OCI-LY7 (cell line): ENCODE results near the gene TRIP12. TPM values are rescaled to one million over a fixed set of nuclear protein-coding genes. Genes with fewer than 3 reads are reported as not detected.

Experiments used
- BruUV-seq: library from RNA; stranded (reverse); fragments of 400-500 nt; replicated peaks from 2 replicates; lab custom pipeline; 2021; lab: Mats Ljungman, UMichigan
- CTCF ChIA-PET: fragments of 300-600 bp; sonication (Branson Sonifier 250); formaldehyde crosslinking; loops from one replicate; lab custom pipeline; 2022; ENCODE audit warnings: antibody characterized with exemption; ENCODE audit not compliant: unreplicated experiment; lab: Charles Lee
- POLR2A ChIA-PET: fragments of 300-600 bp; sonication (Branson Sonifier 250); formaldehyde crosslinking; loops from one replicate; lab custom pipeline; 2022; ENCODE audit warnings: antibody characterized with exemption; lab: Charles Lee
- DNase-seq: peaks from one replicate; pipeline ENCODE4 v3.0.0-alpha.2; 2015; ENCODE audit warnings: low spot score
- H2AFZ ChIP-seq: fragments of 200-600 bp; sonication (generic), shearing (Covaris generic); 2 replicates; pipeline ENCODE4 v1.6.1; 2014; ENCODE audit warnings: mild to moderate bottlenecking, antibody characterized with exemption, low read length, moderate library complexity
- H3K27ac ChIP-seq: fragments of 200-600 bp; sonication (generic); 2 replicates; pipeline ENCODE4 v1.5.1; 2014; ENCODE audit warnings: mixed run types, low read depth, mild to moderate bottlenecking, moderate library complexity, low read length, inconsistent platforms; ENCODE audit not compliant: poor library complexity, severe bottlenecking
- H3K36me3 ChIP-seq: fragments of 200-600 bp; sonication (generic); 2 replicates; pipeline ENCODE4 v1.6.1; 2014; ENCODE audit warnings: mild to moderate bottlenecking, antibody characterized with exemption, low read length, moderate library complexity, mixed read lengths; ENCODE audit not compliant: insufficient read depth
- H3K4me1 ChIP-seq: fragments of 200-600 bp; sonication (generic); 2 replicates; pipeline ENCODE4 v1.5.1; 2014; ENCODE audit warnings: mild to moderate bottlenecking, low read length; ENCODE audit not compliant: insufficient read depth, poor library complexity, severe bottlenecking
- H3K4me2 ChIP-seq: fragments of 200-600 bp; sonication (generic); 2 replicates; pipeline ENCODE4 v1.6.1; 2014; ENCODE audit warnings: mild to moderate bottlenecking, low read length
- H3K4me3 ChIP-seq: fragments of 200-600 bp; sonication (generic); 2 replicates; pipeline ENCODE4 v1.5.1; 2014; ENCODE audit warnings: mild to moderate bottlenecking, low read depth, low read length; ENCODE audit not compliant: poor library complexity, severe bottlenecking
- H3K79me2 ChIP-seq: fragments of 200-600 bp; sonication (generic); 2 replicates; pipeline ENCODE4 v1.6.1; 2016; ENCODE audit warnings: low read depth, mild to moderate bottlenecking, low read length, moderate library complexity, mixed read lengths; ENCODE audit not compliant: insufficient read depth
- H3K9me2 ChIP-seq: fragments of 200-600 bp; sonication (generic); 2 replicates; pipeline ENCODE4 v1.6.1; 2016; ENCODE audit warnings: mild to moderate bottlenecking, low read length, mixed read lengths; ENCODE audit not compliant: insufficient read depth
- H3K9me3 ChIP-seq: fragments of 200-600 bp; sonication (generic); 2 replicates; pipeline ENCODE4 v1.6.1; 2014; ENCODE audit warnings: mild to moderate bottlenecking, mixed run types, low read length, mixed read lengths
- H4K20me1 ChIP-seq: fragments of 200-600 bp; sonication (generic); 2 replicates; pipeline ENCODE4 v1.6.1; 2014; ENCODE audit warnings: mild to moderate bottlenecking, antibody characterized with exemption, low read length, moderate library complexity, mixed read lengths; ENCODE audit not compliant: insufficient read depth
- EZH2phosphoT487 ChIP-seq: fragments of 200-600 bp; sonication (generic); IDR thresholded peaks from 2 replicates; pipeline ENCODE4 v1.6.1; 2018; ENCODE audit warnings: low read depth, borderline replicate concordance, mild to moderate bottlenecking, mixed run types, antibody characterized with exemption, low read length, moderate library complexity, mixed read lengths
- intact Hi-C: fragments of 100-400 bp; cut with micrococcal nuclease; formaldehyde crosslinking; loops from one replicate; pipeline ENCODE4 v1.10.0; 2022; ENCODE audit not compliant: unreplicated experiment
- total RNA-seq, 2 experiments: library from RNA; depleted of rRNA in 1 of 2; stranded (reverse); fragments of >200 nt in 1 of 2; shearing (Covaris generic) in 1 of 2; gene quantifications; 2 replicates each; pipeline ENCODE4 v1.2.3, GENCODE V29; 2014 to 2022
- TF ChIP-seq, protein P1 (sequence below): fragments of 200-600 bp; sonication (generic); conservative IDR thresholded peaks from 2 replicates; pipeline ENCODE4 v1.5.1; 2014; ENCODE audit warnings: mild to moderate bottlenecking, antibody characterized with exemption, low read length, moderate library complexity, mixed read lengths

TRIP12 gene
- total RNA-seq, 2 experiments from 2014 or later, result 80.0 to 185 TPM

DNA sequence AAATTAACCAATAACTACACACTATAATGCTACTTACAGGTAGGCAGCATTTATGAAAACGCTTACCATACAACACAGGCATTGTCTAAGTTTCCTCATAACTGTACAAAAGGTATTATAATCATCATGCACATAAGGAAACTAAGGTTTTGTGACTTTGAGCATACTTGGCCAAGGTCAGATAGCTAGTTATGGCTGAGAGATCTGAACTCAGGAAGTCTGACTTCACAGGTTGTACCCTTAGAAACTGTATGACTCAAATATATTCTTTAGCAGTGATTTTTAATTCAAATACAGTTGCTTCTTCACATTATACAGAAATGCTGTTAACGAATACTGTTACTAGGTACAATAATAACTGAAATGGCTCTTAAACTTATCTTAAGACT, 89.3 kb downstream of the TRIP12 start:
- Histone ChIP-seq H3K9me2 (no peaks in the 10 kb centered on the region), H3K79me2 (no peaks in the 10 kb centered on the region), H3K27ac (no peak overlapping the region), H2AFZ (no peak overlapping the region), H3K4me1 (no peaks in the 10 kb centered on the region), H3K36me3 (peaks cover 56% of the 10 kb centered on the region), H3K4me2 (no peak overlapping the region), H3K9me3 (no peaks in the 10 kb centered on the region), H3K4me3 (no peak overlapping the region), H4K20me1 (no peaks in the 10 kb centered on the region)
- ChIA-PET CTCF (no interaction called here), POLR2A (interaction anchor here (0.6 to 0.9 kb wide), 5 partner anchors 12 to 353 kb away, joined by 3 to 6 read pairs (median 3); no protein-coding TSS in a partner anchor)
- no TSS peak for BruUV-seq
- no peak for TF ChIP-seq EZH2phosphoT487
- TF ChIP-seq, protein P1, sequence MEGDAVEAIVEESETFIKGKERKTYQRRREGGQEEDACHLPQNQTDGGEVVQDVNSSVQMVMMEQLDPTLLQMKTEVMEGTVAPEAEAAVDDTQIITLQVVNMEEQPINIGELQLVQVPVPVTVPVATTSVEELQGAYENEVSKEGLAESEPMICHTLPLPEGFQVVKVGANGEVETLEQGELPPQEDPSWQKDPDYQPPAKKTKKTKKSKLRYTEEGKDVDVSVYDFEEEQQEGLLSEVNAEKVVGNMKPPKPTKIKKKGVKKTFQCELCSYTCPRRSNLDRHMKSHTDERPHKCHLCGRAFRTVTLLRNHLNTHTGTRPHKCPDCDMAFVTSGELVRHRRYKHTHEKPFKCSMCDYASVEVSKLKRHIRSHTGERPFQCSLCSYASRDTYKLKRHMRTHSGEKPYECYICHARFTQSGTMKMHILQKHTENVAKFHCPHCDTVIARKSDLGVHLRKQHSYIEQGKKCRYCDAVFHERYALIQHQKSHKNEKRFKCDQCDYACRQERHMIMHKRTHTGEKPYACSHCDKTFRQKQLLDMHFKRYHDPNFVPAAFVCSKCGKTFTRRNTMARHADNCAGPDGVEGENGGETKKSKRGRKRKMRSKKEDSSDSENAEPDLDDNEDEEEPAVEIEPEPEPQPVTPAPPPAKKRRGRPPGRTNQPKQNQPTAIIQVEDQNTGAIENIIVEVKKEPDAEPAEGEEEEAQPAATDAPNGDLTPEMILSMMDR, result no peak
- intact Hi-C loops, result no loop called here
- no peak for DNase-seq

DNA sequence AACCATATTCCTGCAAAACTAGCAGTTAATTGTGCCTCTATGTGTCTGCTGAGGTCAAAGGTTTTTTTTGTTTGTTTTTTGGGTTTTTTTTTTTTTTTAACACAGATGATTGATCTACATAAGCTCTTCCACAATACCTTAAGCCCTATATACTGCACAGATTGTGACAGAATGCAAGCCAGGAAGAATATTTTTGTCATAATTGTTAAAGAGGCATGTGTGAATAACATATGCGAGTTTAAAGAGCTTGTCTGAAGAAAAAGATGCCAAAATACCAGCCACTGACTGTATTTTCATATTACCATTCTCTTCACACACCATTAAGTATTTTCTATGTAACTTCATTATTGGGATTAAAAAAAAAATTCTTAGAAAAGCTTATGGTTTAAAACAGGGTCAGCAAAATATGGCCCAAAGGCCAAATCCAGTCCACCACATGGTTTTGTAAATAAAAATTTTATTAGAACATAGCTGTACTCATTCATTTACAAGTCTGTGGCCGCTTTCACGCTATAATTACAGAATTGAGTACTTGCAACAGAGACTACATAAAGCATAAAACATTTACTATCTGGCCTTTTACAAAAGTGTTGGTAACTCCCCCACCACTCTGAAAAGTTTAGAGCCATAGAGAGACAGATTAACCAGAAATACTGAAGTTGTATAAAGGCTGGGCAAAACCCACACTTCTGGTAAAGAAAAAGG, 89.9 kb downstream of the TRIP12 start:
- TF ChIP-seq, protein P1, result no peak
- no peak for TF ChIP-seq EZH2phosphoT487
- no TSS peak for BruUV-seq
- H3K4me1 ChIP-seq, result no peaks in the 10 kb centered on the region
- no peaks in the 10 kb centered on the region for H3K79me2 ChIP-seq
- no peak overlapping the region for H3K4me2 ChIP-seq
- ChIA-PET CTCF (no interaction called here), POLR2A (interaction anchor here (0.6 to 1.7 kb wide), 6 partner anchors 9 to 353 kb away, joined by 3 to 6 read pairs (median 4); no protein-coding TSS in a partner anchor)
- no peak overlapping the region for H2AFZ ChIP-seq
- peaks cover 55% of the 10 kb centered on the region for H3K36me3 ChIP-seq
- intact Hi-C loops, result no loop called here
- H4K20me1 ChIP-seq, result no peaks in the 10 kb centered on the region
- H3K9me2 ChIP-seq, result no peaks in the 10 kb centered on the region
- no peak for DNase-seq
- H3K4me3 ChIP-seq, result no peak overlapping the region
- no peaks in the 10 kb centered on the region for H3K9me3 ChIP-seq
- no peak overlapping the region for H3K27ac ChIP-seq

DNA sequence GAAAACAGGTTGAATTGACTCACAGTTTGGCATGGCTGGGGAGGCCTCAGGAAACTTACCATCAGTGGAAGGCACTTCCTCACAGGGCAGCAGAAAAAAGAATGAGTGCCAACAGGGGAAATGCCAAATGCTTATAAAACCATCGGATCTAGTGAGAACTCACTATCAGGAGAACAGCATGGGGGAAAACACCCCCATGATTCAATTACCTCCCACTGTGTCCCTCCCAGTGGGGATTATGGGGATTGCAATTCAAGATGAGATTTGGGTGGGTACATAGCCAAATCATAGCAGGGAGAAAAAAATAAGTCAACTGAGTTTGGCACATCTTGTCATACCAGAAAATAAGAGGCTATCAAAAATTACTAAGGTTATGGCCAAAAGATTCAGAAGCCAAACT, 96.3 kb downstream of the TRIP12 start:
- POLR2A ChIA-PET, result no interaction called here
- no peak for TF ChIP-seq EZH2phosphoT487
- TF ChIP-seq, protein P1, result no peak; the same call in 1 of the 2 replicates
- H4K20me1 ChIP-seq, result no peaks in the 10 kb centered on the region
- H3K27ac ChIP-seq, result no peak overlapping the region
- no TSS peak for BruUV-seq
- no peak overlapping the region for H3K4me3 ChIP-seq
- no peaks in the 10 kb centered on the region for H3K9me3 ChIP-seq
- no peak overlapping the region for H2AFZ ChIP-seq
- 0 out of 2 replicates have a peak, but pooled peaks cover 5% of the 10 kb centered on the region for H3K9me2 ChIP-seq
- H3K79me2 ChIP-seq, result no peaks in the 10 kb centered on the region; the same call in 1 of the 2 replicates
- no peaks in the 10 kb centered on the region for H3K4me1 ChIP-seq
- intact Hi-C loops, result no loop called here
- no peak overlapping the region for H3K4me2 ChIP-seq
- peaks cover 48% of the 10 kb centered on the region for H3K36me3 ChIP-seq
- no peak for DNase-seq
- CTCF ChIA-PET, result no interaction called here
